Natural killer cell (primary cell): ENCODE data around the gene NPDC1. TPM values are rescaled to one million over a fixed set of nuclear protein-coding genes. Genes with fewer than 3 reads are reported as not detected.
A peak's percentile ranks its signal among the peaks of the same experiment; 100 is the strongest.

Experiments used
- ATAC-seq, 3 donors: fragments of 150-1000 bp in 2 of 3; fragments of 200-7000 bp in 1 of 3; cut with Tn5 transposase; 1 replicate in 1 of 3; 2 replicates in 2 of 3; pipeline ENCODE4 v1.10.0; 2021; ENCODE audit warnings: mild to moderate bottlenecking in 2 of 3, moderate library complexity in 2 of 3
- DNase-seq, 2 donors: peaks; one replicate each; pipeline versions ENCODE4 v3.0.0 to v3.0.0-alpha.2; 2013 to 2021; ENCODE audit warnings: mixed read lengths in 1 of 2
- H3K27ac ChIP-seq: one replicate; pipeline ENCODE4 v1.5.1; 2013; ENCODE audit warnings: mild to moderate bottlenecking, low read length
- H3K27me3 ChIP-seq: one replicate; pipeline ENCODE4 v1.6.1; 2013; ENCODE audit warnings: low read length; ENCODE audit not compliant: control insufficient read depth, insufficient read depth
- H3K36me3 ChIP-seq: one replicate; pipeline ENCODE4 v1.6.1; 2013; ENCODE audit warnings: low read length; ENCODE audit not compliant: control insufficient read depth, insufficient read depth
- H3K4me1 ChIP-seq: one replicate; pipeline ENCODE4 v1.6.1; 2013; ENCODE audit warnings: low read length; ENCODE audit not compliant: control insufficient read depth, insufficient read depth
- H3K4me3 ChIP-seq: one replicate; pipeline ENCODE4 v1.5.1; 2013; ENCODE audit warnings: low read length
- H3K9me3 ChIP-seq: one replicate; pipeline ENCODE4 v1.6.1; 2013; ENCODE audit warnings: low read length; ENCODE audit not compliant: control insufficient read depth, insufficient read depth
- H3K27ac Mint-ChIP-seq, 2 donors: one replicate each; pipeline ENCODE4 v1.8.0; 2022; ENCODE audit warnings: mild to moderate bottlenecking in 2 of 2, mixed read lengths in 2 of 2, moderate library complexity in 1 of 2
- H3K27me3 Mint-ChIP-seq, 2 donors: one replicate each; pipeline ENCODE4 v1.8.0; 2022; ENCODE audit warnings: low read depth in 2 of 2, mixed read lengths in 2 of 2
- H3K36me3 Mint-ChIP-seq: one replicate; pipeline ENCODE4 v1.8.0; 2022; ENCODE audit warnings: mixed read lengths
- H3K4me1 Mint-ChIP-seq, 2 donors: one replicate each; pipeline ENCODE4 v1.8.0; 2022; ENCODE audit warnings: mixed read lengths in 2 of 2
- H3K4me3 Mint-ChIP-seq: one replicate; pipeline ENCODE4 v1.8.0; 2022; ENCODE audit warnings: mild to moderate bottlenecking, moderate library complexity, mixed read lengths
- H3K9me3 Mint-ChIP-seq, 2 donors: one replicate each; pipeline ENCODE4 v1.8.0; 2022; ENCODE audit warnings: mixed read lengths in 2 of 2
- CTCF ChIP-seq: fragments of 200-600 bp; IDR thresholded peaks from one replicate; pipeline ENCODE4 v1.8.0; 2022; ENCODE audit warnings: antibody characterized with exemption
- WGBS: methylation state at CpG from one replicate; pipeline ENCODE4 v1.1.7; 2013; ENCODE audit warnings: missing lambda C conversion rate; ENCODE audit not compliant: insufficient coverage; 5-methylcytosine and 5-hydroxymethylcytosine counted together
- intact Hi-C: fragments of 100-400 bp; cut with micrococcal nuclease; formaldehyde crosslinking; loops from one replicate; pipeline ENCODE4 v1.14.2; 2022
- total RNA-seq, 4 donors: library from RNA; stranded (reverse); fragments of 120-200 nt in 1 of 4; gene quantifications; one replicate each; pipeline versions ENCODE4 v1.2.3 to v1.2.4, GENCODE V29; 2013 to 2022

The NPDC1 gene
- total RNA-seq, result 1 to 10 TPM in 2 of 3 donors, under 1 TPM in 1; 0.87 to 5.6 (median 3.4) TPM
- 1.6 TPM for total RNA-seq (2013)

DNA sequence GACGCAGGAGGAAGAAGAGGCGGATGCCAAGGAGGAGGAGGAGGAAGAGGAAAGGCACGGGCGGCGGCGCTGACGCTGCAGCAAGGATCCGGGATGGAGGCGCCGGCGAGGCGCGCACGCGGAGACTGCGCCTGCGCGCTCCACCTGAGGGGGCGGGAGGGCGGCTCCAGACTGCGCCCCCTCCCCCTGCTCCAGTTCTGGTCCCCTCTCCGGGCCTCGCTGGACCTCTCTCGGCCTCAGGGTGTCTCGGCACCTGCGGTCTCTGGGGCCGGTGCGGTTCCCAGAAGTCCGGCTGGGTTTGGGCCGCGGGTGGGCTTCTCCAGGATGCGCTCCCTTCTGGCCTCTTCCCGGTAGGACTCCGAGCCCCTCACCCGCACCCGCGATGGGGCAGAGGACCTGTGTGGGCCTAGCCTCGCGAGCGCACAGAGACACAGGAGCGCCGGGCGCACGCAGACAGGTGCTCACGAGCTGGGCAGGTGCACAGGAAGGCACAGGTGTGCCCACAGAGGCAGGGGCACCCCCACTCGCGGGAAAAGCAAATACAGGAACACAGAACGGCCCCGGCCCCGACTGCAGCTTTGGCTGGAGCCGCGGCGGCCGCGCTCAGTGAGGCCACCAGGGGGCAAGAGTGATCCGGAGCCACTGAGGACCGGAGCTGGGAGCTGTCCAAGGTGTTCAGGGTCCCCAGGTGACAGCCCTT, at the start of gene NPDC1:
NPDC1 (minus strand) TSS at position 90 of the 700 bp plus-strand sequence. CDS start 188 bp downstream, outside the sequence.
- peaks cover 14 to 34% of the 10 kb centered on the region in 2 donors for H3K27me3 Mint-ChIP-seq
- peaks cover 5 to 7% of the 10 kb centered on the region in 2 donors for H3K4me1 Mint-ChIP-seq
- ATAC-seq, result peak; percentile 89 to 98 (median 92)
- Histone ChIP-seq H3K27me3 (peaks cover 74% of the 10 kb centered on the region), H3K27ac (no peak within 1 kb of the TSS), H3K36me3 (no peaks in the 10 kb centered on the region), H3K9me3 (no peaks in the 10 kb centered on the region), H3K4me1 (peaks cover 37% of the 10 kb centered on the region), H3K4me3 (no peak within 1 kb of the TSS)
- WGBS, result under 1% methylated on average over 57 of the region's 57 CpGs
- H3K36me3 Mint-ChIP-seq, result no peaks in the 10 kb centered on the region
- intact Hi-C loops, result loop anchor here (5.0 kb wide), 1 partner anchor 181 kb away; the partner anchor contains the start of genes CYSRT1 and RNF224
- H3K4me3 Mint-ChIP-seq, result peak within 1 kb of the TSS; percentile 9
- peak; percentile 88 for TF ChIP-seq CTCF
- no peaks in the 10 kb centered on the region for H3K9me3 Mint-ChIP-seq
- DNase-seq, result peak; percentile 76 to 89
- no peak within 1 kb of the TSS for H3K27ac Mint-ChIP-seq

- intact Hi-C loops, result no loop called here
- H3K36me3 Mint-ChIP-seq, result no peaks in the 10 kb centered on the region
- Histone ChIP-seq H3K9me3 (no peaks in the 10 kb centered on the region), H3K4me1 (peaks cover 18% of the 10 kb centered on the region), H3K36me3 (peaks cover 16% of the 10 kb centered on the region), H3K27ac (no peak overlapping the region), H3K27me3 (no peaks in the 10 kb centered on the region), H3K4me3 (no peak overlapping the region)
- peaks cover 15 to 29% of the 10 kb centered on the region in 2 donors for H3K4me1 Mint-ChIP-seq
- TF ChIP-seq CTCF, result no peak
- H3K4me3 Mint-ChIP-seq, result no peak overlapping the region
- DNase-seq (no peak), ATAC-seq (no peak)
- no peaks in the 10 kb centered on the region for H3K9me3 Mint-ChIP-seq
- H3K27me3 Mint-ChIP-seq, result no peaks in the 10 kb centered on the region
- WGBS, result 91% methylated on average over 11 of the region's 11 CpGs
- peak overlapping the region; percentile 21 to 76 for H3K27ac Mint-ChIP-seq
Observed at GRCh38 chr9:137089232-137089947, 43.4 kb upstream of the NPDC1 start.

DNA sequence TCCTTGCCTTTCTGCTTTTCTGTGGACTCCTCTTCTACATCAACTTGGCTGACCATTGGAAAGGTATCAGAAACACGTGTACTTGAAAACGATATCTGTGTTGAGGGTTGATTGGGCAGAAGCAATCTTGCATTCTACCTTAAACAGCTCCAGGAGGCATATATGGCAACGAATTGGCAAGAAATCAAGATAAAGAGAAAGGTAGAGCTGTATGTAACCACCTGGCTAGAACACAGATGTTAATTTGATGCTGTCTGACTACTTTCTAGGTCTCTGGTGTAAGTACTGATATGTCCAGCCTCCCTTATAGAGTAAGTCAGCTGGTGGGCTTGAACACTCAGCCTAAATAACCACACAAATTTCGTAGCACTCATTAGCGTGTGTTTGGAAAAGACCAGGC, 42.1 kb upstream of the NPDC1 start:
- H3K27ac ChIP-seq, result no peak overlapping the region
- Mint-ChIP-seq H3K9me3 (no peaks in the 10 kb centered on the region), H3K36me3 (no peaks in the 10 kb centered on the region), H3K4me3 (peak overlapping the region; percentile 78), H3K27ac (peak overlapping the region; percentile 75 to 96), H3K27me3 (no peaks in the 10 kb centered on the region), H3K4me1 (peaks cover 15 to 29% of the 10 kb centered on the region in 2 donors)
- 94% methylated on average over 5 of the region's 5 CpGs for WGBS
- intact Hi-C loops, result no loop called here
- no peak for TF ChIP-seq CTCF
- no peaks in the 10 kb centered on the region for H3K27me3 ChIP-seq
- H3K36me3 ChIP-seq, result peaks cover 14% of the 10 kb centered on the region
- DNase-seq (no peak), ATAC-seq (no peak)
- no peaks in the 10 kb centered on the region for H3K9me3 ChIP-seq
- peaks cover 18% of the 10 kb centered on the region for H3K4me1 ChIP-seq
- no peak overlapping the region for H3K4me3 ChIP-seq
